Activated CD8-positive, alpha-beta memory T cell treated with anti-CD3 and anti-CD28 coated beads for 24 hours (primary cell): ENCODE data around the gene RPL18.

ENCODE experiments used
- DNase-seq: peaks from one replicate; pipeline ENCODE4 v3.0.0-alpha.2; 2020

RPL18 gene

GRCh38 chr19:48573163-48573505, 45.8 kb downstream of the RPL18 start:
- no peak for DNase-seq

GRCh38 chr19:48571378-48572162, 47.4 kb downstream of the RPL18 start:
- DNase-seq: no peak

GRCh38 chr19:48569814-48570213, 49.2 kb downstream of the RPL18 start:
- no peak for DNase-seq

- no peak for DNase-seq
Observed at GRCh38 chr19:48568345-48568886, 50.6 kb downstream of the RPL18 start.
